ENCODE measurements around the gene NTRK2. TPM values are rescaled to one million over a fixed set of nuclear protein-coding genes. Genes with fewer than 3 reads are reported as not detected.

Gene NTRK2
- total RNA-seq (2014; rRNA removed; shearing (Covaris generic)): under 0.01 and 0.20 TPM in 2 replicates

GRCh38 chr9:84669288-84670137 lies at the start of gene NTRK2:
Gene NTRK2 (plus strand): TSS chr9:84669729. CDS start chr9:84670749, 1,020 bp downstream.
- peak; percentile 2 for DNase-seq (ENCODE audit: low read depth)

DNA sequence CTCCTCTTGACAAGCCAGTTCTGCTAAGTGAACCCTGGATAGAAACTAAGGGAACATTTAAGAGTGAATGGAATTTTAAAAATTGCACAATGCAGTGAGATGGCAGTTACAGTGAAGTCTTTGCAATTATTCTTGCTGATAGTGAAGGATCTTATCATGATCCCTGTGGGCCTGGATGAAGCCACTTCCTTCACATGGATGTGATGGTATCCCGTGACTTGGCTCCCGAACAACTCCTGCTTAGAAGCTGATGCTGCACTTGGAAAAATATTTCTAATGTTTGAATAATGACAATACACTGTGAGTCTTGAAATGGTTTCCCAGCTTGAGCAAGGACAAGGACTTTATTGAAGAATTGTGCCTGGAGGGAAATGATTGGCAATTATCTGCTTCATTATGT lies 49.2 kb upstream of the NTRK2 start:
- no peak for DNase-seq (ENCODE audit: low read depth)

- DNase-seq (ENCODE audit: low read depth): no peak
Observed at GRCh38 chr9:84621811-84622210, 47.7 kb upstream of the NTRK2 start.

DNA sequence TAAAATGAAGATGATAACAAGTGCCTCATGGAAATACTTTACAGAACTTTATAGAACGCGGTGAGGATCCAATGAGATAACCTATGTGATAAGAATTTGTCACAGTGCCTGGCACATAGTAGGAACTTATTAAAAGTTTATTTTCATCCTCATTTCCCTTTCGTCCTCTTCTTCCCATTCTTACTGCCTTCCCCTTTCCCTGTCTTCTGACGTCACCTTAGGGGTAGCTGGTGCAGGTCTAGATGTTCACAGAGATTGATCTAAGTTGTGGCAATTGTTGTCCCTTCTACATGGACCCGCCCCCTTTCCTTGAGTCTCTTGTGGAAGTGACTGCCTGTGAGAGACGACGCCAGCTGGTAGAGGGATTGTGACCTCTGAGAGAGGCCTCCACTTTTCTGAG lies 46.5 kb upstream of the NTRK2 start:
- DNase-seq (ENCODE audit: low read depth): no peak

DNA sequence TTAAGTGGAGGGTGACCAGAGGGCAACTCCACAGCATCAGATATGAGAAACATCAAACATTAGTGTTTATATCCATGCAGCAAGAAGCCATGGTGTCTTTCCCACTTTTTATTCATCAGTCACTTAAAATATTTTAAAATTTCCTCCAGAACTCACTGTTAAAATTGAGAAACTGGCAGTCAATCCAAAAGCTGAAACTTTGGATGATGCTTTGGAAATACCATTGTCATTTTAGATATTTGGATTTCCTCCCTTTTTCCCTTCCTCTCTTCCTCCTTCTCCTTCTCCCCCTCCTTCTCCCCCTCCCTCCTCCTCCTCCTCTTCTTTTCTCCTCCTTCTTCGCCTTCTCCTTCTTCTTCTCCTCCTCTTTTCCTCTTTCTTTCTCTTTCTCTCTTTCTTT lies 33.1 kb upstream of the NTRK2 start:
- DNase-seq (ENCODE audit: low read depth): no peak

GRCh38 chr9:84642553-84643141 lies 26.9 kb upstream of the NTRK2 start:
- no peak for DNase-seq (ENCODE audit: low read depth)

DNA sequence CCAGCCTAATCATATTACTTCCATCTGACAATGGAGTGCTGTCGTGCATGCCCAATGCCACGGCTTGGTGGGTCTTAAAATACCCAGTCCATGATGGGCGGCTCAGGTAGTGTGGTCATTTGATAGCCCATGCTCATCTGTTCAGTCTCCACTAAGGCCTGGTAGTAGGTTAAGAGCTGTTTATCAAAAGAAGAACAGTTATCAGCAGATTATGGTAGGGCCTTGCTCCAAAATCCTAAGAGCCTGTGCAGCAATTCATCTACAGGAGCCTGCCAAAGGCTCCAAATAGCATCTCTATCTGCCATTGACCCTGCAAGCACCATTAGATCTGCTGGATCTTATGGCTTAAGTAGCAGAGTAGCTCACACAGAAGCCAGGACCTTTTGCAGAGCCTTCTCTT lies 21.8 kb upstream of the NTRK2 start:
- DNase-seq (ENCODE audit: low read depth): no peak

GRCh38 chr9:84652496-84653120 lies 16.9 kb upstream of the NTRK2 start:
- no peak for DNase-seq (ENCODE audit: low read depth)

- DNase-seq (ENCODE audit: low read depth): no peak
Observed at GRCh38 chr9:84655447-84655846, 14.1 kb upstream of the NTRK2 start.

GRCh38 chr9:84659313-84659712 lies 10.2 kb upstream of the NTRK2 start:
- no peak for DNase-seq (ENCODE audit: low read depth)

- DNase-seq (ENCODE audit: low read depth): no peak
Observed at GRCh38 chr9:84659773-84660172, 9.8 kb upstream of the NTRK2 start.

DNA sequence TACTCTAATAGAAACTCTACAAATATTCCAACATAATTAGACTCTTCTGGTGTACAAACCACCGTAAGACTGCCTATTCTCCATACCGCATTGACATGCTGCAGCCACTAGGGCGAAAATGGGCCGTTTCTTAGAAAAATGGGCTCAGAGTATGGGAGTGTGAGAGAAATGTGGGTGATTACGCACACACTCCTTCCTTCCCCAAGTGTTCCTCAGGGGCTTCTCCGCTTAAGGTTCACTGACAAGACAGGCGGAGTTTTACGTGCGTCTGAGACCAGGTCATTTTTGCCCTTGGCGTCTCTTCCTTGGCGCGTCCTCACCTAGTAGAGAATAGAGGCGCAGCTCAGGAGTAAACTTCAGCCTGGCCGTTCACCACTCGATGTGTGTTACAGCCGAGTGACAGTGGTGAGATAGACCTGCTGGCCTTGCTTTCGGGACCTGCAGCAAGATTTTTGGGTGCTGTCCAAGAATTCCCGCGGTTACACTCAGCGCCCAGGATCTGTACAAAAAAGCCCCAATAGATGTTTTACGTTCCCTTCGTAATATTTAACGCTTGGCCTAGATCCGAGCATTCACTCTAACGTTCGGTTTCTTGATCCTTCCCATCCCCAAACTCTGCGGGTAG lies 1.8 kb upstream of the NTRK2 start:
- peak; percentile 8 for DNase-seq (ENCODE audit: low read depth)

- peak; percentile 52 for DNase-seq (ENCODE audit: low read depth)
Observed at GRCh38 chr9:84668196-84669012, 1.1 kb upstream of the NTRK2 start.

DNA sequence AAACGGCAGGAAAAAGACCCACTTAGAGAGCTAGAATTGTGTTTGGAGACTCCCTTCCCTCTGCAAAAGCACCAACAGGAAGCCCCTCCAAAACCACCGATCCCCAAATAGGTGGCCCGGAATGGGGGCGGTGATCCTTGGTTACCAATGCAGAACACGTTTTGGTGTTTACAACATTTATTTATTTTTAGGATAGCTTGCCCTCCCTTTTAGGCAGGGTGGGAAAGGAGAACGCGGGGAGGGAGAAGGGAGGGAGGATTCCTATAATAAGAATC lies 579 bp upstream of the NTRK2 start:
- no peak for DNase-seq (ENCODE audit: low read depth)

DNA sequence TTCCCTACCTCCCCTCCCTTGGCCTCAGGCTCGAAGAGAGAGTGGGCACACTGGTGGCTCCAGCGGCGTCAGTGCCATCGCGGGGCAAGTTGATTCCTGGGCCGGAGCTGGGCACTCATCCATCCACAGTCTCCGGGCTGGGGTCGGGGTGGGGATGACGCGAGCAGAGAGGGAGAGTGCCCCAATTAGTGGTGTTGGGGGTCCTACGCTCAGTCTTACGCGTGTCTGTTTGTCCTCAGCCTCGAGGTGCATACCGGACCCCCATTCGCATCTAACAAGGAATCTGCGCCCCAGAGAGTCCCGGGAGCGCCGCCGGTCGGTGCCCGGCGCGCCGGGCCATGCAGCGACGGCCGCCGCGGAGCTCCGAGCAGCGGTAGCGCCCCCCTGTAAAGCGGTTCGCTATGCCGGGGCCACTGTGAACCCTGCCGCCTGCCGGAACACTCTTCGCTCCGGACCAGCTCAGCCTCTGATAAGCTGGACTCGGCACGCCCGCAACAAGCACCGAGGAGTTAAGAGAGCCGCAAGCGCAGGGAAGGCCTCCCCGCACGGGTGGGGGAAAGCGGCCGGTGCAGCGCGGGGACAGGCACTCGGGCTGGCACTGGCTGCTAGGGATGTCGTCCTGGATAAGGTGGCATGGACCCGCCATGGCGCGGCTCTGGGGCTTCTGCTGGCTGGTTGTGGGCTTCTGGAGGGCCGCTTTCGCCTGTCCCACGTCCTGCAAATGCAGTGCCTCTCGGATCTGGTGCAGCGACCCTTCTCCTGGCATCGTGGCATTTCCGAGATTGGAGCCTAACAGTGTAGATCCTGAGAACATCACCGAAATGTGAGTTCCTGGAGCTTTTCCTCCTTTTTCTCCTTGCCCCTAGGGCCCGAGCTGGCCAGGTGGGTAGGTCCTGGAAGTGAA lies 861 bp downstream of the NTRK2 start:
- no peak for DNase-seq (ENCODE audit: low read depth)

DNA sequence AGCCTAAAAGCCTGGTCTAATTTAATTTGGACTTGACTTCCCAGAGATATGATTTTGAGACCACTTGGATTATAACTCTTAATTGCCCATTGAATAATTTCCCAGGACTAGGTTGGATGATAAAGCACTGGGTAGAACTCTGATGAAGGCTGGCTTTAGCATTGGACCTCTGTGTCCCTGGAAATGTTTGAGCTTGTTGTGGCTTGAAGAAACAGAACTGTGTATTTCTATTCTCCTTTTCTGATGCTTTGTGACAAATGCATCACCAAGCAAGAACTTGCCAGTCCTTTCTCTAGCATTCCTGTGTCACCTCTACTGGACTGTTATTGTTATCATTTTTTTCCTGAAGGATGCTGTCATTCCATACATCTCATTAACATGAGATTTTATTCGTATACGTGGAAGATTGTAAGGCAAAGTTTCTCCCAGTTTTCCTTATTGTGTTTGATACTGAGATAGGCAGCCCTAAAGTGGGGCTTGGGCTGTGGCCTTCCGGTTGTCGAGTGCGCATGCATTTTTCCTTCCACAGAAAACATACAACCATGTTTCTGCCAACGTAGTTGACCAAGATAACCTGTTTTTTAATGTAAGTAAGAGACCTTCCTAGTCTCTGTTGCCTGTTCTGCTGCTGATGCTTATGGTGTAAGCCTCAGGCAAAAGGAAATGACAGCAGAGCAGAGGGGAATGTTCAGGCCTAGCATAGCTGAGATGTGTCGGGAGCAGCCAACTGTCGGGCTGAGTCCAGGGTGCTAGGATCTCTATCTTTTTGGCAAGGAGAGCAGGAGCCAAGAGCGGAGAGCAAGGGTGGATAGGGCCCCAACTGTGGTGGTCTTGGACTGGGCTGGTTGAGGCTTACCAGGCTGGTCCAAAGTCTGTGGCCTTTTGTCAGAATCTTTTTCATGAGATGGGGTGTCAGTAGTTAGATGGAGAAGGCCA lies 2.3 kb downstream of the NTRK2 start:
- no peak for DNase-seq (ENCODE audit: low read depth)

- no peak for DNase-seq (ENCODE audit: low read depth)
Observed at GRCh38 chr9:84673806-84674205, 4.3 kb downstream of the NTRK2 start.

GRCh38 chr9:84677080-84677479 lies 7.6 kb downstream of the NTRK2 start:
- no peak for DNase-seq (ENCODE audit: low read depth)

DNA sequence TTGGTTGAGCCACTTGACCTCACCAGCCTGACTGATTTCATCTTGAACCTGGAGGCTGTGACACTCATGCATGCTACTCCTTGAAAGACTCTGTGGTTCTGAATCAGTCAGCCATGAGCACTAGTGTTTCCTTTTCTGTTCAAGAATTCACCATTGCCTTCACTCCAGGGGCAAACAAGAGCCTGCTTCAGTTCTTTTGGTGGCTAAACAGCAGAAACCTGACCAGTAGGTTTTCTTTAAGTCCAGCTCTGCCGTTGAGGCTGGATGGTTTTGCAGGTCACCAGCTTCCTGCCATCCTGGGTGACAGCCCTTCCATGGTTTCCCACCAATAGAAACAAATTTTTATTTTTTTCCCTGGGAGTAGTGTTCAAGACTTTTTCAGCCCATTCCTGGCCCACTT lies 10.0 kb downstream of the NTRK2 start:
- DNase-seq (ENCODE audit: low read depth): no peak

All from RPMI7951 (cell line).